ENCODE measurements around the gene BTG1.

BTG1 gene

DNA sequence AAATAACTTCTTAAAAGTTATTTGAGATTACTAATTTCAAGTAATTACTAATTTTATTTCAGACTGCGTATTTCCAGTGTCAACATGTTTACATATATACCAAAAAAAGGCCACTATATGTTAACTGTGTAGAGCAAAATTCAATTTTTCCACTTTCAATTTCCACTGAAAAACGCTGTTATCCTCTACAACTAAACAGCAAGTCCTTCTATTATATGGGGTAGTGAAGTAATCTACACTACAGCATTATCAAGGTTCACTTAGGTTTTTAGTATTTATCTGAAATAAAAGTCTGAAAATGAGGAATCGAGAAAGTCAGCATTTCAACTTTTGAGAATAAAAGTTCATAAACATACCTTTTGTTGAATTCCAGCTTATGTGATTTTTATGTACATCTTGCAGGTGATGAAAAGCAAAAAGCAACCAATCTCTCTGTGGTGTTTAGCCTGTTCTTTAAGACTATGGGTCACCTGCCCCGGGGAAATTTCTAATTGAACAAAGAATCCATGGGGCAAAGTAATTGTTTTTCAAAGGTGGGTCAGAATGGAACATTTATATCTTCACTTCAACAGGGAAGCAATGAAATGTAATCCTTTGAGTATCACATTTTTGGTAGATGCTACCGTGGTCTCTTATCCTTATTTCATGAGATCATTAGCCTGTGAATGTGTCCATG is 3.3 kb downstream of the BTG1 start:
- no peaks in the 10 kb centered on the region for H3K9me3 ChIP-seq (ENCODE audit: control insufficient read depth, low read length)
- peak overlapping the region; percentile 87 for H3K4me3 ChIP-seq (ENCODE audit: insufficient read depth, low read depth, low read length, poor library complexity, severe bottlenecking)
- DNase-seq: no peak
- no peaks in the 10 kb centered on the region for H3K27me3 ChIP-seq (replicated peaks; ENCODE audit: control insufficient read depth, insufficient read depth, low read length, poor library complexity, severe bottlenecking)
- H3K4me1 ChIP-seq (ENCODE audit: control insufficient read depth, insufficient read depth, low read length, poor library complexity, severe bottlenecking): no peaks in the 10 kb centered on the region
- H3K27ac ChIP-seq (ENCODE audit: insufficient read depth, low read length, poor library complexity, severe bottlenecking): peak overlapping the region; percentile 91
- peaks cover 55% of the 10 kb centered on the region for H3K36me3 ChIP-seq (ENCODE audit: control insufficient read depth, insufficient read depth, low read length)

DNA sequence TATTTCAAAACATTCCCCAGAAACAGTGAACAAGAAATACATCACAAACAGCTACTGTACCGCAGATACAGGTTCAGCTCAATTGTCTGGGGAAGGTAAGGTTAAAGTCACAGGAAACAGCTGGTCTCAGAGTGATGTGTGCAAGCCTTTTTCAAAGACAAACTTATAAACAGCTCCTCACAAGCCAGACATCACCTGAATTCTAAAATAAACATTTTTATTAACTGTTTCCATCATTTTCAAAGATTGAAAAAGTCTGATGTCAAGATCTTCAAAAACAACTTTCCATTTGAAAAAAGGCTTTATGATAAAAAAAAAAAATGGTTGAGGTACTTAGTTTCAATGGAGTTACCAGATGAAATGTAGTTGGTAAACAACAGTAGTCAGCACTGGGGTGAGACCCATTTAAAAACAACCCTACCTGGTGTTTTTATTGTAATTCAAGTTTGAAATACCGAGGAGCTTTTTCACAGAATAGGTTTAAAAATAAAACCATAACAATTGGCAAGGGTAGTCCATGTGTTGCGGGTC is 4.0 kb downstream of the BTG1 start:
- H3K27ac ChIP-seq (ENCODE audit: insufficient read depth, low read length, poor library complexity, severe bottlenecking): peak overlapping the region; percentile 91
- no peaks in the 10 kb centered on the region for H3K27me3 ChIP-seq (replicated peaks; ENCODE audit: control insufficient read depth, insufficient read depth, low read length, poor library complexity, severe bottlenecking)
- peak overlapping the region; percentile 87 for H3K4me3 ChIP-seq (ENCODE audit: insufficient read depth, low read depth, low read length, poor library complexity, severe bottlenecking)
- H3K36me3 ChIP-seq (ENCODE audit: control insufficient read depth, insufficient read depth, low read length): peaks cover 55% of the 10 kb centered on the region
- H3K4me1 ChIP-seq (ENCODE audit: control insufficient read depth, insufficient read depth, low read length, poor library complexity, severe bottlenecking): no peaks in the 10 kb centered on the region
- no peak for DNase-seq
- no peaks in the 10 kb centered on the region for H3K9me3 ChIP-seq (ENCODE audit: control insufficient read depth, low read length)

DNA sequence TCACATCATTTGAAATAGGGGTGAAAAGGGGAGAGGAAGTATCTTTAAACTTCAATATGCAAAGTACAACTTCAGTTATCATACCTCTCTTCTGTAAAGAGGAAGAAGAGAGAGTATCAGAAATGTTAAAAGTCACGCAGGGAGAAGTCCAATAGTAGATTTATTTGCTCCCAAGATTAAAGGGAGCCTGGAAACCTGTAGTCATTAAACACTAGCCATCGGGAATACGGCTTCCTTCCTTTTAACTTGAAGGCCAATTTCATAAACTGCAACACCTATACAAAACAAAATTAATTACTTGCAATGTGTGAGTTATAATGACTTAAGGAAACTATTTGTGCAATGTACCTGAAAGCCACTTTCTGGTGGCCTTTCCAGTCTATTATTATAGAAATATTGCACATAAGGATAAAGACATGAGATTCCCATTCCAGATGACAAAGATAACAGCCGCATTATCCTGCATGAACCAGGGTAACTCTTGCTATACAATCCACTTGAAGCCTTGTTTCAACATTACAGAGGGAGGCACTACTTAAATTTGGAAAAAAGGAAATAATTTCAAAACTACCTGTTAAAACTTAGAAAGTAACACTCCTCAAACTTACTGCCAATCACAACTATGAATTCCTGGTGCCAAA is 4.6 kb downstream of the BTG1 start:
- DNase-seq: no peak
- peak overlapping the region; percentile 91 for H3K27ac ChIP-seq (ENCODE audit: insufficient read depth, low read length, poor library complexity, severe bottlenecking)
- peaks cover 55% of the 10 kb centered on the region for H3K36me3 ChIP-seq (ENCODE audit: control insufficient read depth, insufficient read depth, low read length)
- H3K9me3 ChIP-seq (ENCODE audit: control insufficient read depth, low read length): no peaks in the 10 kb centered on the region
- no peaks in the 10 kb centered on the region for H3K27me3 ChIP-seq (replicated peaks; ENCODE audit: control insufficient read depth, insufficient read depth, low read length, poor library complexity, severe bottlenecking)
- peaks cover 6% of the 10 kb centered on the region for H3K4me1 ChIP-seq (ENCODE audit: control insufficient read depth, insufficient read depth, low read length, poor library complexity, severe bottlenecking)
- H3K4me3 ChIP-seq (ENCODE audit: insufficient read depth, low read depth, low read length, poor library complexity, severe bottlenecking): peak overlapping the region; percentile 87

DNA sequence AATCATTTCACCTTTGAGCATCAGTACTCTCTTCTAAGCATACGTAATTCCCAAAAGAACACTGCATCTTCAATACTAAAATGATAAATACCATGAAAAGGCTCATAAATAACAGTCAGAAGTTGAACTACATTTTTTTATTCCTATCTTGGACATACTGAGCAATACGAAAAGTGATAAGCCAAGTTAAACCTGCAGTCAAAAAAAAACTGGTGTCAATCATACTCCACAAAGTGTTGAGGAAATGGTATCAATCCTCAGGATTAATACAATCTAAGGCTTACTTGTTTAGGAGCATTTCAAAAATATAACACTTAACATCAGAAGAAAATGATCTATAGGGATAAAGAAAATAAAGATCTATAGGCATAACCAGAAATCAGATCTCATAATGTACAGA is 5.5 kb downstream of the BTG1 start:
- H3K27me3 ChIP-seq (replicated peaks; ENCODE audit: control insufficient read depth, insufficient read depth, low read length, poor library complexity, severe bottlenecking): no peaks in the 10 kb centered on the region
- peak overlapping the region; percentile 91 for H3K27ac ChIP-seq (ENCODE audit: insufficient read depth, low read length, poor library complexity, severe bottlenecking)
- H3K36me3 ChIP-seq (ENCODE audit: control insufficient read depth, insufficient read depth, low read length): peaks cover 53% of the 10 kb centered on the region
- H3K4me1 ChIP-seq (ENCODE audit: control insufficient read depth, insufficient read depth, low read length, poor library complexity, severe bottlenecking): peaks cover 9% of the 10 kb centered on the region
- peak overlapping the region; percentile 87 for H3K4me3 ChIP-seq (ENCODE audit: insufficient read depth, low read depth, low read length, poor library complexity, severe bottlenecking)
- H3K9me3 ChIP-seq (ENCODE audit: control insufficient read depth, low read length): no peaks in the 10 kb centered on the region
- no peak for DNase-seq

DNA sequence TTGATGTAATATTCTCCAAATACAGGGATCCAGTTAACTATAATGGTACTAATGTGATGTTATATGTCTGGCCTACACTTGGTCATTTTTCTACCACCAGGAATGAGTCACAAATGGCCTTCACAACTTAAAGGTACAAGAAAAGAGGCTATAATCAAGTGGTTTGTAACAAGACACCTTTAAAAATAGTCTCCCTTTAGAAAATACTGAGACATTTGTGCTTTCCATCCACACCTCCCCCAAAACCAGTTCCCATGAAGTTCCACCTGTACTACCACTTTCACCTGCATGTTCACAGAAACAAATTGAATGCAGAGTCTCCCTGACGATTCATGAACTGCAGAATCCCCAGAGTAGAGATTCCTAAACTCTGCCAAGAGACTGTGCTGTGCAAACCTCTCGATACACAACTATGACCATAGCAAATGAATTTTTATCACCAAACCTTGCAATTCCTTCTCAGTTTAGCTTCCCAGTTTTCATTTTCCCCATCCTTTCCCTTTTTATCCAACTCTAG is 6.0 kb downstream of the BTG1 start:
- no peak for DNase-seq
- Histone ChIP-seq H3K4me3 (ENCODE audit: insufficient read depth, low read depth, low read length, poor library complexity, severe bottlenecking) (peak overlapping the region; percentile 87), H3K27ac (ENCODE audit: insufficient read depth, low read length, poor library complexity, severe bottlenecking) (peak overlapping the region; percentile 91), H3K36me3 (ENCODE audit: control insufficient read depth, insufficient read depth, low read length) (peaks cover 49% of the 10 kb centered on the region), H3K4me1 (ENCODE audit: control insufficient read depth, insufficient read depth, low read length, poor library complexity, severe bottlenecking) (peaks cover 9% of the 10 kb centered on the region), H3K27me3 (replicated peaks; ENCODE audit: control insufficient read depth, insufficient read depth, low read length, poor library complexity, severe bottlenecking) (no peaks in the 10 kb centered on the region), H3K9me3 (ENCODE audit: control insufficient read depth, low read length) (no peaks in the 10 kb centered on the region)

DNA sequence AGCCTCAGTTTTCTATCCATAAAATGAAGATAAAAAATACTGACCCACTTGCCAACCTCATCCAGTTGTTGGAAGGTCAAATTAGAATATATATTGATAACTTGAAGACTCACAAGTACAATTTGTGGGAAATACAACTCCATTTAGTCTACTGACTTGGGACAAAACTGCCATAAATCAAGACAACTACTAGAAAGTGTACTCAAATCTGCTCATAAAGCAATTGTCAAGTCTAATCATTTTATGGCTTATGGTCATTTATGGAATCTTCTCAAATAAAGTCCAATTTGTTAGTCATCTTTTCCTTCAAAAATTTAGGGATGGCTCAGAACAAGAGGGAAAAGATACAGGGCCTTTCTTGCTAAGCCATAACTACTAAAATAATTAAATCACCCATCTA is 7.0 kb downstream of the BTG1 start:
- Histone ChIP-seq H3K9me3 (ENCODE audit: control insufficient read depth, low read length) (no peaks in the 10 kb centered on the region), H3K27me3 (replicated peaks; ENCODE audit: control insufficient read depth, insufficient read depth, low read length, poor library complexity, severe bottlenecking) (no peaks in the 10 kb centered on the region), H3K4me1 (ENCODE audit: control insufficient read depth, insufficient read depth, low read length, poor library complexity, severe bottlenecking) (peaks cover 19% of the 10 kb centered on the region), H3K27ac (ENCODE audit: insufficient read depth, low read length, poor library complexity, severe bottlenecking) (peak overlapping the region; percentile 56), H3K4me3 (ENCODE audit: insufficient read depth, low read depth, low read length, poor library complexity, severe bottlenecking) (peak overlapping the region; percentile 87), H3K36me3 (ENCODE audit: control insufficient read depth, insufficient read depth, low read length) (peaks cover 38% of the 10 kb centered on the region)
- DNase-seq: no peak

DNA sequence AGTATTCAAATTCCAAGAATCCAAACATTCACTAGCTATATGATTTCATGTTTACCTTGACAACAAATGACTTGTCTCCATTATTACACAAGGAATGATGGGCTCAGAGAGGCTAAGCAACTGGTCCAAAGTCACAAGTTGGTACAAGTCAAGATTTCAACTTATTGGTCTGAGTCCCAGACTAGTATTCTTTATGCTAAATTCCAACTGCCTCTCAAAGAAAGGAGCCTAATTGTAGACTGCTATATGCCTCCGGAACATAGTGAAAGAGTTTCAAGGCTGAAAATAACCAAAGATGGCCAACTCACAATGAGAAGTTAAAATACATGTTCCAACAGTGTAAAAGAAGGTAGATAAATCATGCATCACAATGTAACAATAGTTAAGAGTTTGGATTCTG is 7.5 kb downstream of the BTG1 start:
- H3K27me3 ChIP-seq (replicated peaks; ENCODE audit: control insufficient read depth, insufficient read depth, low read length, poor library complexity, severe bottlenecking): no peaks in the 10 kb centered on the region
- peaks cover 23% of the 10 kb centered on the region for H3K4me1 ChIP-seq (ENCODE audit: control insufficient read depth, insufficient read depth, low read length, poor library complexity, severe bottlenecking)
- peak overlapping the region; percentile 56 for H3K27ac ChIP-seq (ENCODE audit: insufficient read depth, low read length, poor library complexity, severe bottlenecking)
- H3K4me3 ChIP-seq (ENCODE audit: insufficient read depth, low read depth, low read length, poor library complexity, severe bottlenecking): peak overlapping the region; percentile 87
- DNase-seq: no peak
- peaks cover 33% of the 10 kb centered on the region for H3K36me3 ChIP-seq (ENCODE audit: control insufficient read depth, insufficient read depth, low read length)
- H3K9me3 ChIP-seq (ENCODE audit: control insufficient read depth, low read length): no peaks in the 10 kb centered on the region

DNA sequence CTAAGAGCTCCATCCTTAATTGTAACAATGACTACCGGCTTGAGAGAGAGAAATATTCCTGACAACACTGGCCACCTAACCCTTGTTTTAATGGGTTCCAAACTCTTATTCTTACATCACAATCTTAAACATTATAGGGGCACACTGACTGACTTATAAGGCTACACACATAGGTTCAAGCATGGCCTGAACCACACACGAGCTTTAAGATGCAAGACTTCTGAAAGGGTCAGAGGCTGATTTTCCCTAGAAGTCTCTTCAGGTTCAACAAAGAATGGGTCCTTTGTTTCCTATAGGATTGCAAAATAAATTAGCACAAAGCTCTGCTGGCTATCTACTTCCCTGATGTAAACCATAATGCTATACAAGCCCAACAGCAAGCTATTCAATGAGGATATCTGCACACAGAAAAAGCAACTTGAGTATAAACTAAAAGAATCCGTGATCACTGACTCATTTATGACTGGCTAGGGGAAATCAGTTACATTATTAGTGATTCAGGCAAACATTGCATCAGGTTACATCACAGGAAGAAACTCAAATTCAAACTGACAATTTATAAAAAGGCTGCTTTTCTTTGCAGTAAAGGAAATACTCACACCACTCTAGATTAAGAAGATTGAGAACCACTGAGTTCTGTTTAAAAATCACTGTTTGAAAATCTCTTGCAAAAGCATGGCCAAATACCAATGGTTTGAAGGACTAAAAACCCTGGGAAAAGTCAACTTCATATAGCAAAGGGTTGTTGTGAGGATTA is 8.5 kb downstream of the BTG1 start:
- H3K9me3 ChIP-seq (ENCODE audit: control insufficient read depth, low read length): no peaks in the 10 kb centered on the region
- H3K36me3 ChIP-seq (ENCODE audit: control insufficient read depth, insufficient read depth, low read length): peaks cover 25% of the 10 kb centered on the region
- peak overlapping the region; percentile 87 for H3K4me3 ChIP-seq (ENCODE audit: insufficient read depth, low read depth, low read length, poor library complexity, severe bottlenecking)
- peak overlapping the region; percentile 56 for H3K27ac ChIP-seq (ENCODE audit: insufficient read depth, low read length, poor library complexity, severe bottlenecking)
- no peak for DNase-seq
- peaks cover 31% of the 10 kb centered on the region for H3K4me1 ChIP-seq (ENCODE audit: control insufficient read depth, insufficient read depth, low read length, poor library complexity, severe bottlenecking)
- no peaks in the 10 kb centered on the region for H3K27me3 ChIP-seq (replicated peaks; ENCODE audit: control insufficient read depth, insufficient read depth, low read length, poor library complexity, severe bottlenecking)

DNA sequence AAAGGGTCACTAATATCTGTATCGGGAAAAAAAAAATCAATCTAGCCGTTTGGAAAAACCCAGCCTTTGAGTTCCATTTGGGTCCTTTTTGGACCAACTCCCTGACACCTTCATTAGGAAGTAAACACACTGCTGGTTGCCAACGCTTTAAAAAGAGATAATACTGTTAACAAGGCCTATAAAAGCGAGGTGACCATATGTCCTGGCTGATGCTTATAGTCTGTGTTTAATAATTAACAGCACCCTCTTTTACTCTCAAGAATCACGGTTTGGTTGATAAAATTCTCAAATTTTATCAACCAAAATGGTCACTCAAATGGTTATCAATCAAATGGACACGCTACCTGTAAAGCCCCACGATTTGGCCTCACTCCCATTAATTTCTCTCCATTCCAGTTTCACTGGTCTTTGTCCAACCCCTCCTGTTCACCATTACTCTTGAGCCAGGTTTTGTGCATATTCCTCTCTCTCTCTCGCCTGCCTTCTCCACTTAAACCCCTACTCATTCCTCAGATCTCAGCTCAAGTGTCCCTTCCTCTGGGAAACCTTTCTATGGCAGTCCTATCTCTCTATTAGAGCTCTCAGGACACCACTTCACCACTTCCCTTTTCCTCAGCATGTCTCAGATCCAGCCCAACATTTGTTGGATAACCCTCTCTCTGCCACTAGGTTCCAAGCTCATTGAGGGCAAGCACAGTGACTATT is 9.5 kb downstream of the BTG1 start:
- Histone ChIP-seq H3K4me3 (ENCODE audit: insufficient read depth, low read depth, low read length, poor library complexity, severe bottlenecking) (peak overlapping the region; percentile 87), H3K4me1 (ENCODE audit: control insufficient read depth, insufficient read depth, low read length, poor library complexity, severe bottlenecking) (peaks cover 37% of the 10 kb centered on the region), H3K36me3 (ENCODE audit: control insufficient read depth, insufficient read depth, low read length) (peaks cover 16% of the 10 kb centered on the region), H3K9me3 (ENCODE audit: control insufficient read depth, low read length) (no peaks in the 10 kb centered on the region), H3K27ac (ENCODE audit: insufficient read depth, low read length, poor library complexity, severe bottlenecking) (peak overlapping the region; percentile 56), H3K27me3 (replicated peaks; ENCODE audit: control insufficient read depth, insufficient read depth, low read length, poor library complexity, severe bottlenecking) (no peaks in the 10 kb centered on the region)
- DNase-seq: no peak
